Activated T-helper 17 cell treated with anti-CD3 and anti-CD28 coated beads, Interleukin-2, amount 50 U/mL, for 72 hours (primary cell): ENCODE measurements around the gene CLK1. TPM values are rescaled to one million over a fixed set of nuclear protein-coding genes. Genes with fewer than 3 reads are reported as not detected.

Experiments used
- ATAC-seq: fragments of 150-1000 bp; cut with Tn5 transposase; replicated peaks from 2 replicates; pipeline ENCODE4 v1.10.0; 2021; ENCODE audit warnings: mild to moderate bottlenecking, moderate library complexity
- H3K27ac Mint-ChIP-seq: one replicate; pipeline ENCODE4 v1.8.0; 2022; ENCODE audit warnings: mixed read lengths
- H3K27me3 Mint-ChIP-seq: one replicate; pipeline ENCODE4 v1.8.0; 2022; ENCODE audit warnings: mixed read lengths
- H3K36me3 Mint-ChIP-seq: one replicate; pipeline ENCODE4 v1.8.0; 2022; ENCODE audit warnings: low read depth, mild to moderate bottlenecking, mixed read lengths
- H3K4me1 Mint-ChIP-seq: one replicate; pipeline ENCODE4 v1.8.0; 2022; ENCODE audit warnings: mixed read lengths
- H3K4me3 Mint-ChIP-seq: one replicate; pipeline ENCODE4 v1.8.0; 2022; ENCODE audit warnings: mild to moderate bottlenecking, mixed read lengths
- H3K9me3 Mint-ChIP-seq: one replicate; pipeline ENCODE4 v1.8.0; 2022; ENCODE audit warnings: mixed read lengths
- total RNA-seq, 2 donors: library from RNA; stranded (reverse); gene quantifications; one replicate each; pipeline ENCODE4 v1.2.3, GENCODE V29; 2022

The CLK1 gene
- total RNA-seq, 2 donors from 2014 or later: 127 to 381 TPM

- peaks cover 32% of the 10 kb centered on the region for H3K4me1 Mint-ChIP-seq
- no peaks in the 10 kb centered on the region for H3K27me3 Mint-ChIP-seq
- peak overlapping the region; percentile 99 for H3K27ac Mint-ChIP-seq
- H3K9me3 Mint-ChIP-seq: no peaks in the 10 kb centered on the region
- ATAC-seq: no peak
- peaks cover 50% of the 10 kb centered on the region for H3K36me3 Mint-ChIP-seq
- H3K4me3 Mint-ChIP-seq: peak overlapping the region; percentile 99
These were observed 54.0 kb downstream of the CLK1 start for GRCh38 chr2:200810252-200810997.

GRCh38 chr2:200809506-200810251 lies 54.8 kb downstream of the CLK1 start:
- peaks cover 43% of the 10 kb centered on the region for H3K36me3 Mint-ChIP-seq
- peaks cover 24% of the 10 kb centered on the region for H3K4me1 Mint-ChIP-seq
- H3K27ac Mint-ChIP-seq: peak overlapping the region; percentile 99
- no peak for ATAC-seq
- H3K4me3 Mint-ChIP-seq: peak overlapping the region; percentile 99
- H3K9me3 Mint-ChIP-seq: no peaks in the 10 kb centered on the region
- no peaks in the 10 kb centered on the region for H3K27me3 Mint-ChIP-seq

Other genes starting within 250 kb of the CLK1 start
- 100 to 1,000 TPM; 365 to 482 TPM for gene BZW1, start 52.7 kb downstream of the CLK1 start, total RNA-seq
- 100 to 1,000 TPM in 1 of 2 donors, 10 to 100 TPM in 1; 41.9 to 146 TPM for gene PPIL3, start 24.4 kb upstream of the CLK1 start, total RNA-seq
- gene NIF3L1, start 24.7 kb upstream of the CLK1 start, total RNA-seq: 10 to 100 TPM; 16.9 to 26.0 TPM
- 10 to 100 TPM; 58.4 to 59.3 TPM for gene ORC2, start 99.0 kb upstream of the CLK1 start, total RNA-seq
- 10 to 100 TPM; 23.8 to 24.5 TPM for gene HYCC2, start 207.0 kb upstream of the CLK1 start, total RNA-seq
- 10 to 100 TPM; 68.7 to 99.3 TPM for gene NDUFB3, start 207.3 kb upstream of the CLK1 start, total RNA-seq